ENCODE results near the gene GNAQ. TPM values are rescaled to one million over a fixed set of nuclear protein-coding genes. Genes with fewer than 3 reads are reported as not detected.
"Not testable (repeated sequence)": the region's sequence is repeated elsewhere in the genome, so short reads cannot be mapped to it uniquely, and the experiment has no call there.

GNAQ gene
- polyA plus RNA-seq, 1 experiment: 21.4 TPM

DNA sequence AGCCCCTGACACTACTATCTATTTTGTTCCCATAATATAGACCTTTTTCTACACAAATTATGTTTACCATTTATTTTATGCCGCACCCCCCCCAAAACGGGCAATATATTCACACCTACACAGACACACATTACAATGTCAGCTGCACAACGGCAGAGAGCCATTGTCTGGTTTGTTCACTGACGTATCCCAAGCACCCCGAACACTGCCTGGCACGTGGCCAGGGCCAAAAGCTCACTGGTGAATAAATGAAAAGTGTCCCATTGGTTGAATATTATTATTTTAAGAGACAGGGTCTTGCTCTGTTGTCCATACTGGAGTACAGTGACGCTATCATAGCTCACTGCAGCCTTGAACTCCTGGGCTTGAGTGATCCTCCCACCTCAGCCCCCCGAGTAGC lies 150.5 kb downstream of the GNAQ start:
- ChIA-PET CTCF (interaction anchor here (0.9 to 1.8 kb wide), 4 partner anchors 9 to 154 kb away, joined by 3 to 4 read pairs (median 3); no protein-coding TSS in a partner anchor), POLR2A (no interaction called here)
- H3K36me3 ChIP-seq (ENCODE audit: control insufficient read depth, insufficient read depth, low read length): no peaks in the 10 kb centered on the region
- H3K27me3 ChIP-seq (ENCODE audit: control insufficient read depth, insufficient read depth, low read length): no peaks in the 10 kb centered on the region
- no peak for DNase-seq (ENCODE audit: low read depth)
- TF ChIP-seq, protein P1, sequence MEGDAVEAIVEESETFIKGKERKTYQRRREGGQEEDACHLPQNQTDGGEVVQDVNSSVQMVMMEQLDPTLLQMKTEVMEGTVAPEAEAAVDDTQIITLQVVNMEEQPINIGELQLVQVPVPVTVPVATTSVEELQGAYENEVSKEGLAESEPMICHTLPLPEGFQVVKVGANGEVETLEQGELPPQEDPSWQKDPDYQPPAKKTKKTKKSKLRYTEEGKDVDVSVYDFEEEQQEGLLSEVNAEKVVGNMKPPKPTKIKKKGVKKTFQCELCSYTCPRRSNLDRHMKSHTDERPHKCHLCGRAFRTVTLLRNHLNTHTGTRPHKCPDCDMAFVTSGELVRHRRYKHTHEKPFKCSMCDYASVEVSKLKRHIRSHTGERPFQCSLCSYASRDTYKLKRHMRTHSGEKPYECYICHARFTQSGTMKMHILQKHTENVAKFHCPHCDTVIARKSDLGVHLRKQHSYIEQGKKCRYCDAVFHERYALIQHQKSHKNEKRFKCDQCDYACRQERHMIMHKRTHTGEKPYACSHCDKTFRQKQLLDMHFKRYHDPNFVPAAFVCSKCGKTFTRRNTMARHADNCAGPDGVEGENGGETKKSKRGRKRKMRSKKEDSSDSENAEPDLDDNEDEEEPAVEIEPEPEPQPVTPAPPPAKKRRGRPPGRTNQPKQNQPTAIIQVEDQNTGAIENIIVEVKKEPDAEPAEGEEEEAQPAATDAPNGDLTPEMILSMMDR (IDR thresholded peaks at IDR 0.05; ENCODE audit: insufficient read depth, low read depth, low read length): no peak
- no peak overlapping the region for H3K4me3 ChIP-seq (ENCODE audit: low read depth, low read length)

DNA sequence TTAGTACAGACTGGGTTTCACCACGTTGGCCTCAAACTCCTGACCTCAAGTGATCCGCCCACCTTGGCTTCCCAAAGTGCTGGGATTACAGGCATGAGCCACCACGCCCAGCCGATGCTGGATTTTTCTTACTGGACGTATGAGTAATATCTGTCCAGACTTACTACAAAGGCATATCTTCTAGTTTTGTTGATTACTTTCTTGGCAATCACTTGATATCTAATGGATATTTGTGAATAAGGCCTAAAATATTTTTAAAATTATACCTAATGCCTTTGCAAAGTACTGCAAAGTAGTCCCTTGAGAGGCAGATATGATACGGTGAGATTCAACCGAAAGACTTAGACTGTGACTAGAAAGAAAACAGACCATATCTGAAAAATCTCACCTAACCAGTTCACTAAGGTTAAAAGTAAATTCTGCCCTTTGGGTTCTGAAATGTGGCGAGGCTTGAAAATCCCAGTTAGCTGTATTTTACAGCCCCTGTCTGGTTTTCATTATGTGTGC lies 152.1 kb downstream of the GNAQ start:
- no peak overlapping the region for H3K4me3 ChIP-seq (ENCODE audit: low read depth, low read length)
- TF ChIP-seq, protein P1 (IDR thresholded peaks at IDR 0.05; ENCODE audit: insufficient read depth, low read depth, low read length): no peak
- CTCF ChIA-PET: interaction anchor here (0.9 to 1.3 kb wide), 2 partner anchors 11 to 422 kb away, joined by 3 read pairs; no protein-coding TSS in a partner anchor
- H3K36me3 ChIP-seq (ENCODE audit: control insufficient read depth, insufficient read depth, low read length): no peaks in the 10 kb centered on the region
- POLR2A ChIA-PET: no interaction called here
- DNase-seq (ENCODE audit: low read depth): no peak
- H3K27me3 ChIP-seq (ENCODE audit: control insufficient read depth, insufficient read depth, low read length): no peaks in the 10 kb centered on the region

DNA sequence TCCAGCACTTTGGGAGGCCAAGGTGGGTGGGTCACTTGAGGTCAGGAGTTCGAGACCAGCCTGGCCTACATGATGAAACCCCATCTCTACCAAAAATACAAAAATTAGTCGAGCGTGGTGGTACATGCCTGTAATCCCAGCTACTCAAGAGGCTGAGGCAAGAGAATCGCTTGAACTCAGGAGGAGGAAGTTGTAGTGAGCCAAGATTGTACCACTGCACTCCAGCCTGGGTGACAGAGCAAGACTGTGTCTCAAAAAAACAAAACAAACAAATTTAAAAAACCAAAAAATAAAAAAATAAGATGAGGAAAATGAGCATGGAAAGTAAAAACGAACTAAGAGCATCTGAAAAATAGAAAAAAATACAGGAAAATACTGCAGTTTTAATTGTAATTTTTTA lies 152.8 kb downstream of the GNAQ start:
- DNase-seq (ENCODE audit: low read depth); POLR2A ChIA-PET; CTCF ChIA-PET; H3K27me3 ChIP-seq (ENCODE audit: control insufficient read depth, insufficient read depth, low read length); H3K4me3 ChIP-seq (ENCODE audit: low read depth, low read length); H3K36me3 ChIP-seq (ENCODE audit: control insufficient read depth, insufficient read depth, low read length): not testable (repeated sequence)

DNA sequence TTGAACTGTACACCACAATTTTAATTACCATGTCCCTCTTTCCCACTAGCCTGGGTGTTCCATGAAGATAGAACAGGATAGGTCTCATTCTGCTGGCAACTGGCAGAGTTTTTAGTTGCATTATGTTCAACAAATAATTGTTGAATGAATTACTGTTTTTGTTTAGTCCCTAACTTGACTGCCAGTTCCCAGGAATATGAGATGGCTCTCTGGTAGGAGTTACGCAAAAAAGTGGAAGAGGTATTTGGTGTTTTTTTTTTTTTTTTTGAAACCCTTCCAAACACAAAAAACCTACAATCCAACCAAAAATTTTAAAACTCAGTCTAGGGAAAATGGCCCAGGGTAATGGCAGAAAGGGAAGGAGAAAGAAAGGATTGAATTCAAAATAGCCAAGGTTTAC lies 153.6 kb downstream of the GNAQ start:
- Histone ChIP-seq H3K4me3 (ENCODE audit: low read depth, low read length) (no peak overlapping the region), H3K36me3 (ENCODE audit: control insufficient read depth, insufficient read depth, low read length) (no peaks in the 10 kb centered on the region), H3K27me3 (ENCODE audit: control insufficient read depth, insufficient read depth, low read length) (no peaks in the 10 kb centered on the region)
- CTCF ChIA-PET: no interaction called here
- TF ChIP-seq, protein P1 (IDR thresholded peaks at IDR 0.05; ENCODE audit: insufficient read depth, low read depth, low read length): no peak
- POLR2A ChIA-PET: no interaction called here
- DNase-seq (ENCODE audit: low read depth): no peak

DNA sequence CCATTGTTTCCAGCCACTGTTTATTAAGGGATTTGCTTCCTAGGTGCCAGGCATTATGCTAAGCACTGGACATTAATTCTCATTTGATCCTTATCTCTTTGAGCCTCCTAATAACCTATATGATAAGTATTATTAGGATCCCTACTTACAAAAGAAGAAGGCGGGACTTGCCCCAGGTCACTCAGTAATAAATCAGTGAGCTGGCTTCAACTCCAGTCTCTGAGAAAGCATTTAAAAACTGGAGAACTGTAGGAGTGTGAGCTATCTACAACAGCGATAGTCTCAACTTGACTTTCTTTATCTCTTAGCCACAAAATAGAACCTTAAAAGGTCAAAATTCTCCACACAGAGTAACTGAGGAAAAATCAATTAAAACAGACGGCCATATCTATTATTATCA lies 155.0 kb downstream of the GNAQ start:
- ChIA-PET CTCF (interaction anchor here (0.7 to 1.0 kb wide), 2 partner anchors 28 to 437 kb away, joined by 3 read pairs; no protein-coding TSS in a partner anchor), POLR2A (no interaction called here)
- Histone ChIP-seq H3K36me3 (ENCODE audit: control insufficient read depth, insufficient read depth, low read length) (no peaks in the 10 kb centered on the region), H3K4me3 (ENCODE audit: low read depth, low read length) (no peak overlapping the region), H3K27me3 (ENCODE audit: control insufficient read depth, insufficient read depth, low read length) (no peaks in the 10 kb centered on the region)
- TF ChIP-seq, protein P1 (IDR thresholded peaks at IDR 0.05; ENCODE audit: insufficient read depth, low read depth, low read length): no peak
- no peak for DNase-seq (ENCODE audit: low read depth)

DNA sequence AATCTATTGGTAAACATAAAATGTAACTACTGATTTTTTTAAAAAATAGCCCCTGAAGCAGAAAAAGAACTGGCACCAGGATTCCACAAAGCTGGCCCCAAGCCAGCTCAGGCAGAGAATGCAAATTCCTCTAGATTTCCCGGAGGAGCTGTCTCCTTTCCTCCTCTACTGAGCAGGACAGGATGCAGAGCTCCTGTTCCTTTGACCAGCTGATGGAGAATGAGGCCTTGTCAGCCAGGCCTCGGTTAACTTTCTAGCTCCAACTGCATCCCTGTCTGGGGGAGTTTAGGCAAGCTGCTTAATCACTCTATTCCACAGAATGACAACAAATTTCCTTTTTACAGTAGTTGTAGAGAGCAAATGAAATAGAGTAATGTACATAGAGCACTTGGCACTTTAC lies 155.5 kb downstream of the GNAQ start:
- DNase-seq (ENCODE audit: low read depth): no peak
- TF ChIP-seq, protein P1 (IDR thresholded peaks at IDR 0.05; ENCODE audit: insufficient read depth, low read depth, low read length): no peak
- CTCF ChIA-PET: interaction anchor here (0.7 to 1.0 kb wide), 2 partner anchors 28 to 436 kb away, joined by 3 read pairs; no protein-coding TSS in a partner anchor
- H3K4me3 ChIP-seq (ENCODE audit: low read depth, low read length): no peak overlapping the region
- POLR2A ChIA-PET: no interaction called here
- H3K36me3 ChIP-seq (ENCODE audit: control insufficient read depth, insufficient read depth, low read length): no peaks in the 10 kb centered on the region
- no peaks in the 10 kb centered on the region for H3K27me3 ChIP-seq (ENCODE audit: control insufficient read depth, insufficient read depth, low read length)

All from BJ (cell line).